Duodenal mucosa (tissue), 2 donors: Measurements from ENCODE around the gene GNAZ.

ENCODE experiments used
- H3K27ac ChIP-seq: one replicate; pipeline ENCODE4 v1.7.0; 2013; ENCODE audit warnings: low read depth, low read length
- H3K27me3 ChIP-seq, 2 donors: one replicate each; pipeline ENCODE4 v1.7.0; 2013; ENCODE audit warnings: low read length in 2 of 2, control low read depth in 1 of 2; ENCODE audit not compliant: insufficient read depth in 2 of 2, control insufficient read depth in 1 of 2
- H3K36me3 ChIP-seq, 2 donors: one replicate each; pipeline ENCODE4 v1.7.0; 2013; ENCODE audit warnings: low read length in 2 of 2, control low read depth in 1 of 2; ENCODE audit not compliant: insufficient read depth in 2 of 2, control insufficient read depth in 1 of 2
- H3K4me1 ChIP-seq, 2 donors: one replicate each; pipeline ENCODE4 v1.7.0; 2013; ENCODE audit warnings: low read length in 2 of 2, control low read depth in 1 of 2; ENCODE audit not compliant: insufficient read depth in 2 of 2, control insufficient read depth in 1 of 2
- H3K4me3 ChIP-seq, 2 donors: one replicate each; pipeline ENCODE4 v1.7.0; 2013; ENCODE audit warnings: low read length in 2 of 2, low read depth in 1 of 2
- H3K9ac ChIP-seq, 2 donors: one replicate each; pipeline ENCODE4 v1.7.0; 2013; ENCODE audit warnings: low read length in 2 of 2, low read depth in 1 of 2
- H3K9me3 ChIP-seq, 2 donors: one replicate each; pipeline ENCODE4 v1.7.0; 2013; ENCODE audit warnings: low read length in 2 of 2, control low read depth in 1 of 2; ENCODE audit not compliant: control insufficient read depth in 1 of 2

The GNAZ gene

GRCh38 chr22:23033116-23033905, 37.0 kb upstream of the GNAZ start:
- Histone ChIP-seq H3K27me3 (peaks cover 0 to 7% of the 10 kb centered on the region in 2 donors), H3K27ac (no peak overlapping the region), H3K36me3 (no peaks in the 10 kb centered on the region), H3K4me3 (no peak overlapping the region), H3K9ac (no peak overlapping the region), H3K9me3 (no peaks in the 10 kb centered on the region), H3K4me1 (no peaks in the 10 kb centered on the region)

GRCh38 chr22:23034621-23035556, 35.4 kb upstream of the GNAZ start:
- Histone ChIP-seq H3K9me3 (no peaks in the 10 kb centered on the region), H3K4me3 (no peak overlapping the region), H3K36me3 (no peaks in the 10 kb centered on the region), H3K27ac (no peak overlapping the region), H3K9ac (no peak overlapping the region), H3K4me1 (no peaks in the 10 kb centered on the region), H3K27me3 (peaks cover 0 to 7% of the 10 kb centered on the region in 2 donors)

DNA sequence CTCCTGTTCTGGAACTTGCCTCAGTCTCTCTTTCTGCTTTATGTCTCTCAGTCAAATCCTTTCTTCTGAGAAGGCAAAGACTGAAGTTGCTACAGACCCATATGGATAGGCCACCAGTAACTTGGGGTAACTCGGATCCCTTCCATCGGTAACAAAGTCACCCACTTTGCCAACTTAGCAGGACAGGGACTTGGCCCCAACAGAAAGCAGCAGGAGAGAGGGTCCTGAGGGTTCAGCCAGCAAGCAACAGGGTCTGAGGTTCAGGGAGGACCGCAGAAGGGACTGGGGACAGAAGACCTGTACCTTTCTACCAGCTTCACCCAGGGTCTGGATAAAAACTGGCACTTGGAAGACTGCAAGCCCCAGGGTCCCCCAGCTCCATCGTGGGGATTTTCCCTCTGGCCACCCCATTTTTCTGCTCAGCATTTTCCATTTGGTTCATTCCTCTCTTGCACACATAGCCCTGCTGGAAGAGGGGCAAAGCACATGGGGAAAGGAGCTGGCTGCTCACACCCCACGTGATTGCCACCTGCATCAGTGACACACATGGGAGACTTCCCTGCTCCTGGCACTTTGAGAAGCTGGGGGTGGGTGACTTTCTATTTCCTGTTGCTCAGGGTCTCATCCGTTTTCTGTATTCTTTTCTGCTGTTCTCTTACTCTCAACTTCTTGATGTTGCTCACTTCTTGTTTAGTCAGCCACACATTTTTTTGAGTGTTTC, 34.6 kb upstream of the GNAZ start:
- Histone ChIP-seq H3K9me3 (no peaks in the 10 kb centered on the region), H3K27ac (no peak overlapping the region), H3K4me3 (no peak overlapping the region)

DNA sequence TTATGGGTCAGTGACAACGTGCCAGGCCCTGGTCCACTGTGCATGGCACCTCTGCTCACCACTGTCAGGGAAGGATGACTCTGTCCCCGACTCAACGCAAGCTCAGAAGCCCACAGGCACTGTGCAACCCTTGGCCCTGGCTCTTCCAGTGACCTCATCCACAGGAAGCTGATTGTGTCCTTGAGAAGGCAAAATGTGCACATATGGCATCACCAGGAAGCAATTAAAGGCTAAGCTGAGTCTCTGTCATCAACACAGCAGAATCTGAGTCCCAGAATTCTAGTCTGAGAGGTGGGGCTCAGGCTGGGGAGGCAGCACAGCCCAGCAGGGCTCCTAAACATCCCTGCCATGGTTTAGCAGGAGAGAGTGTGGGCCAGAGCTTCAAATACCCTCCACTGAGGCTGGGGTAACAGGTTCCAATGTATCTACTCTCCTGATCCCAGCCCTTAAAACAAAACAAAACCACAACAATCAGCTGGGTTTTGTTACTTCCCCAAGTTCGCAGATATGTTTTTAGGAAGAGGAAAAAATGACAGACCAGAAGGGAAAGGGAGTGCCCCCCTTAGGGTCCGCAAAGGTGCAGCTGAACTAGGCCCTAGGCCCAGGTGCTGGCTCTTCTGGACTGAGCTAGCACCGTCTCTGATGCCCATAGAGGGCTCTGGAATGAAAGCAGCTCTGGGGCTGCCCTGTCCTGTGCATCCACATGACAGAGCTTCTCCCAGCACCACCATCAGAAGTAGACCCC, 33.5 kb upstream of the GNAZ start:
- H3K36me3 ChIP-seq: no peaks in the 10 kb centered on the region
- no peak overlapping the region for H3K9ac ChIP-seq
- H3K27me3 ChIP-seq: peaks cover 0 to 7% of the 10 kb centered on the region in 2 donors
- H3K4me3 ChIP-seq: no peak overlapping the region
- no peak overlapping the region for H3K27ac ChIP-seq
- no peaks in the 10 kb centered on the region for H3K9me3 ChIP-seq
- H3K4me1 ChIP-seq: no peaks in the 10 kb centered on the region

More for the DNA sequence above, 34.6 kb upstream of the GNAZ start:
- no peaks in the 10 kb centered on the region for H3K4me1 ChIP-seq
- no peaks in the 10 kb centered on the region for H3K36me3 ChIP-seq
- peaks cover 0 to 7% of the 10 kb centered on the region in 2 donors for H3K27me3 ChIP-seq
- H3K9ac ChIP-seq: no peak overlapping the region

GRCh38 chr22:23037429-23038333, 32.6 kb upstream of the GNAZ start:
- no peaks in the 10 kb centered on the region for H3K36me3 ChIP-seq
- no peak overlapping the region for H3K27ac ChIP-seq
- no peak overlapping the region for H3K4me3 ChIP-seq
- peaks cover 0 to 7% of the 10 kb centered on the region in 2 donors for H3K27me3 ChIP-seq
- no peaks in the 10 kb centered on the region for H3K4me1 ChIP-seq
- H3K9me3 ChIP-seq: no peaks in the 10 kb centered on the region
- H3K9ac ChIP-seq: no peak overlapping the region

DNA sequence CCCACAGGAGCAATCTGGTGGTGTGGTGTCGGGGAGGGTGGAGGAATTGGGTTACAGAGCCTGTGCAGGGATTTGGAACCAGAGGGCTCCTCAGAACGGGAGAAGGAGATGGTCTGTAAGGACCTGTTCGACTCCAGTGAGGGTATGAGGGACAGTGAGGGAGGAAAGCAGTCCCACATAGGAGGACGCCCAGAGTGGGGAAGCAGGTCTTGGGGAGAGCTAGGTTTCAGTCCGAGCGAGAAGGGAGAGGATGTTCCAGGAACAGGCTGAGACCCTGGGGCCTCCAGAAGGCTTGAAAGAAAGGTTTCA, 32.0 kb upstream of the GNAZ start:
- Histone ChIP-seq H3K27me3 (peaks cover 0 to 7% of the 10 kb centered on the region in 2 donors), H3K9ac (no peak overlapping the region), H3K36me3 (no peaks in the 10 kb centered on the region), H3K9me3 (no peaks in the 10 kb centered on the region), H3K27ac (no peak overlapping the region), H3K4me3 (no peak overlapping the region), H3K4me1 (no peaks in the 10 kb centered on the region)

DNA sequence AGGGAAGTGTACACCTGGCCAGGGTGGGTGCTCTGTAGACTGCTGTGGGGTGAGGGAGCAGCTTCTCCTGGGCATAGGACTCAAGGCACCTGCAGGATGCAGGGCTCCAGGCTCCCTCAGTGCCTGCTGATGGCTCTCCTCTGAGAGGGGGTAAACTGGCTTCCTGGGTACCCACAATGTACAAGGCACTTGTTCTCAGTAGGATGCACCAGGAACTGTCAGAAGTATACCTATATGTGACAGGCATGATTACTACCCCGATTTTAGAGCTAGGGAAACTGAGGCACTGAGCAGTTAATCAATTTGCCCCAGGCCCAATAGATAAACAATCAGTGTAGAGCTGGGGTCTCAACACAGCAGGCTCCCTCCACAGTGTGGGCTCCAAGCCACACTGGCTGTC, 31.4 kb upstream of the GNAZ start:
- no peak overlapping the region for H3K9ac ChIP-seq
- no peak overlapping the region for H3K4me3 ChIP-seq
- no peaks in the 10 kb centered on the region for H3K36me3 ChIP-seq
- no peaks in the 10 kb centered on the region for H3K4me1 ChIP-seq
- peaks cover 0 to 7% of the 10 kb centered on the region in 2 donors for H3K27me3 ChIP-seq
- H3K9me3 ChIP-seq: no peaks in the 10 kb centered on the region
- H3K27ac ChIP-seq: no peak overlapping the region

GRCh38 chr22:23042179-23042578, 28.1 kb upstream of the GNAZ start:
- Histone ChIP-seq H3K4me1 (no peaks in the 10 kb centered on the region), H3K9ac (no peak overlapping the region), H3K27ac (no peak overlapping the region), H3K27me3 (peaks cover 0 to 4% of the 10 kb centered on the region in 2 donors), H3K4me3 (no peak overlapping the region), H3K36me3 (no peaks in the 10 kb centered on the region), H3K9me3 (peaks cover 5 to 11% of the 10 kb centered on the region in 2 donors)

DNA sequence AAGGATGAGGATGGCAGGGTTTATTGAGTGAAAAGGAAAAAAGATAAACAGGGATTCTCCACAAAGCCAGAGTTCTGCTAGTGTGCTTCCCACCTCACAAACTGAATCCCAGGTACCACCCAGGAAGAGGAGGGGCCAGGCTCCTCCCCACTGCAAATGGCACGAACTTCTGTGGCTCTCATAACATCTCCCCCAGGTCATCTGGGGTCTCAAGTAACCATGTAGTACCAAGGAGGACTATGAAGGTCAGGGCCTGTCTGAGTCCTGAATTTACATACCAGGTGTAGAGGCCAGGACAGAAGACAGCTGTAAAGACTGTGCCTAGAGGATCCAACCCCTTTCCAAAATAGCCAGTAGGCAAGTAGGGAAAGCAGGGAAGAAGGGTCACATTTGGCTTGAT, 25.7 kb upstream of the GNAZ start:
- Histone ChIP-seq H3K36me3 (no peaks in the 10 kb centered on the region), H3K27me3 (no peaks in the 10 kb centered on the region), H3K27ac (no peak overlapping the region), H3K4me3 (no peak overlapping the region), H3K9me3 (peaks cover 5 to 11% of the 10 kb centered on the region in 2 donors), H3K4me1 (no peaks in the 10 kb centered on the region), H3K9ac (no peak overlapping the region)
